SKM-1 treated with dmso at 0.1 percent for 144 hours (cell line): ENCODE measurements around the gene ITGA1.

Source experiments
- DNase-seq: peaks from one replicate; lab custom pipeline; 2025; ENCODE audit not compliant: unreplicated experiment; lab: John Stamatoyannopoulos, UW

Gene ITGA1

GRCh38 chr5:52771343-52772039, 16.2 kb upstream of the ITGA1 start:
- DNase-seq, result no peak

DNA sequence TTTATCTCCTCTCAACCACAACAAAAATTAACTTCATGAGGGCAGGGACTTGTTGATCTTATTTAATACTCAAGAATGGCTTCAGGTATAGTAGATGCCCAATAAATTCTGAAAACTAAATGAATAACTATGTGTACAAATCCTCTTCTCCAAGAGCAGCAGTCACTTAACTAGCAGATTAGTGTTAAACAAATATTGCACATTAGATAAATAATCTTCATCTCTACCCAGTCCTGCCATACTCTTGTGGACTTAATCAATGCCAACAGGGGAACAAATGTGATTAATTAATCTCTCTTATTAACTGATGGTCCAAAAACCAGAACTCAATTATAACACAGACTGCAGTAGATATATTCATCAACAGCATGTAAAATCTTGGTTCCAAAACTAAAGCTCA, 15.0 kb upstream of the ITGA1 start:
- DNase-seq, result no peak

GRCh38 chr5:52773342-52773741, 14.4 kb upstream of the ITGA1 start:
- DNase-seq, result no peak

GRCh38 chr5:52774005-52774410, 13.7 kb upstream of the ITGA1 start:
- DNase-seq, result no peak

GRCh38 chr5:52776116-52776515, 11.6 kb upstream of the ITGA1 start:
- DNase-seq, result peak; percentile 60

GRCh38 chr5:52777186-52777585, 10.5 kb upstream of the ITGA1 start:
- DNase-seq, result no peak

DNA sequence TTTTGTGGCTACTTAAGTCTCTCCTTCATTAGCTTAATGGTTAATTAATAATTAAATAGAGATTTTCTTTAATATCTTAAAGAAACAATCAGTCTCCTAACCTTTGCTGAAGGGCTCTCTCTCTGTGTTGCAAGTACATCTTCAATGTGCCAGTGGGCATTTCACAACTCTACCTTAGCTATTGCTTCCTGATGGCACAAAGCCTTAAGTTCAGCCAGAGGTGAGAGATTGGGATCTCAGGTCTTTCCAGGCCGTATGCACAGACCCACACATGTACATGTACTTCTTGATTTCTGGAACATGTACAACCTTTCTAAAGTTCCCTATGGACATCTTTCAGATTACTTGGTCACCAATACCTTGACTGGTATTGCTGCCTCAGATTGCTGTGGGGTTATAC, 8.9 kb upstream of the ITGA1 start:
- peak; percentile 17 for DNase-seq

DNA sequence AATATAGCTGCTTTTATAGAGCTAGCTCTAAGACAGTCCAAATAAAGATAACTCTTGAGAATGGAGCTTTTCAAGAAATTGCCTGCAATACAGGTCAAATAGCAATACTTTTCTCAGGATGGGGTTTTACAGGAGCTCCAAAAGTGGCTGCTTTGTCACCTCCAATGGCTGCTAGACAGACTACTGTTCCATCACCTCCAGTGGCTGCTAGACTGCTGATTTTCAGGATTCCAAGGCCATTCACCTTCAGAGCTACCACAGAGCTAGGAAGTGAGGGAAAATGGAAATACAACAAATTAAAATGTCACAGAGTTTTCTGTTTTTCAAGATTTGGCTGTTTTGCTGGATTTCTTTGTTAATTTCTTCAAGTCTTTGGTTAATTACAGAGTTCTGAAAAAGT, 8.5 kb upstream of the ITGA1 start:
- no peak for DNase-seq

- DNase-seq, result no peak
These were observed 4.3 kb upstream of the ITGA1 start for GRCh38 chr5:52783226-52783959.

DNA sequence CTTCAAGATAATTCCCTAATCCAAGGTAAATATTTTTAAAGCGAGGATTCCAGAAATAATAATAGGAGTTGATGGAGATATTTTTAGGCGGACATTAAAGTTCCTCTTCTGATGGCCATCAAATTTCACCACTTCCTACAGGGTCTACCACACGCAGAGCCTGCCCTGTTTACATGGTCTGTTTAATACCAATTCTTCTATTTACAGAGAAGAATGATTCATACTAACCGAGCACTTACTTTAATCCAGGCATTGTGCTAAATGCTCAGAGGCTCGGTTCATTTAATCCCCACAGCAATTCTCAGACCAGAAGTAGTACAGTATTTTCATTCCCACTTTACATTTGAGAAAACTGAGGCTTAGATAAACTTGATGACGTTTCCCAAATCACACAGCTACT, 3.0 kb upstream of the ITGA1 start:
- no peak for DNase-seq

- DNase-seq, result no peak
These were observed 1.3 kb upstream of the ITGA1 start for GRCh38 chr5:52786391-52786790.

- no peak for DNase-seq
These were observed 642 bp upstream of the ITGA1 start for GRCh38 chr5:52786949-52787599.

GRCh38 chr5:52788505-52788821, 747 bp downstream of the ITGA1 start:
- DNase-seq, result no peak

GRCh38 chr5:52789378-52789777, 1.7 kb downstream of the ITGA1 start:
- DNase-seq, result no peak

- no peak for DNase-seq
These were observed 2.1 kb downstream of the ITGA1 start for GRCh38 chr5:52789851-52790250.

DNA sequence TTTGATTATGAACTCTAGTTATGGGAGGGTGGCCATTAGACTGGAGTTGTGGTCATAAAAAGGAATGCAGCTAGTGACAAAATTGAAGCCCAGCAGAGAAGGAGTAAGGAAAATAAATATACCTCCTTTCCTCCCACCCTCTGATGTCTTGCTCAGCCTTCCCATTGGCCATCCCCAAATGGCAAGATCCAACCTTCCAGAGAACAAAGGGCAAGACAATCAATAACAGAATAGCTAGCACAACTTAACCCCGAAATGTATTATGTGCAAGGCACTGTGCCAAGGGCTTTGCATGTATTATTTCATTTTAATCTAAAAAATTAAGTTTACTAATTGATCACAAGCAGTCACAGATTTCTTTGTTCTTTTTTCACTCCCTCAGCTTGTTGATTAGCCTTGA, 3.6 kb downstream of the ITGA1 start:
- DNase-seq, result no peak

DNA sequence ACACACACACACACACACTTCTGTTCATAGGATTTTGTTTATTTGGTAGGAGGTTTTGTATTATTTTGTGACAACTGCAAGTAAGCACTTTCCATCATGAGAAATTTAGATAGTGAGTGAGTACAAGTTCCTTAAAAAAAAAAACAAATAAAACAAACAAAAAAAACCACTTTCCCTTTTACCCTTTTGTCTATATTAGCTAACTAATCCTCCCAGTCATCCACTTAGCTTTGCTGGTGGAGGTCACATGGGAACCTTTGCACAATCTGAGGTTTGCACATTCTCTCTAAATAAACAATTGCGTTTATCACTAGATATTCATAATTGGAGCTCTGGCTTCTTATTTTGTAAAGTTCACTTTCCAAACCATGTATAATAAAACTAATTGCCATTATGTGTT, 6.8 kb downstream of the ITGA1 start:
- DNase-seq, result no peak

GRCh38 chr5:52796031-52796430, 8.3 kb downstream of the ITGA1 start:
- DNase-seq, result no peak

GRCh38 chr5:52796516-52797103, 8.9 kb downstream of the ITGA1 start:
- no peak for DNase-seq

GRCh38 chr5:52798938-52799337, 11.2 kb downstream of the ITGA1 start:
- no peak for DNase-seq

DNA sequence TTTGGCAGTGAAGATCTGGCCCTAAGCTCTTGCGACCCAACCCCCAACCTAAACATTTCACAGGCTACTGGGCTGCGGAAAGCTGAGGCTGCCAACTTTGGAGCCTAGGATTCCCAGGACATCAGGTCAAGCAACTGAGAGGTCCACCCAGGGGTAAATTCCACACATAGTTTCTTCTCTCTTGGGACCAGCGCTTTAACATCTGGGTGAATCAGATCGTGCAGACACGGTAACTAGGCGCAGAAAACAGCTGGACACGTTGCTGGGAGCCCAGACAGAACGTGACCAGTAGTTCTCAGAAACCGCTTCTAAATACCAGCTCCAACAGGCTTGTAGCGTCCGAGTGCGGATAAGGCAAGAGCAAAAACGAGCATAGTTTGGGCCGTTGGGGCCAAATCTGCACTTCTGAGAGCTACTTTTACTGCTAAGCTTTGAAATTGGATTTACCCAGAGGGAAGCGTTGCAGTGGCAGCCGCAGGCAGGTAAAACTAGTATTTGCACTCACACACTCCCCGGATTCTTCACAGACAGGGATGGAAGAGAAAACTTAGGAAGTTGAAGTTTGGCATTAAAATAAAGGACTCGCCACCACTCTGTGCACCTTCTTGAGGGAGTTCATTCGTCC, 11.8 kb downstream of the ITGA1 start:
- DNase-seq, result no peak

- DNase-seq, result peak; percentile 97
These were observed 12.3 kb downstream of the ITGA1 start for GRCh38 chr5:52799983-52800393.
